CD4-positive, alpha-beta T cell treated with Interleukin-6 for 4 hours (primary cell): Measurements from ENCODE around the gene SENP6.
"Not testable (repeated sequence)": the region's sequence is repeated elsewhere in the genome, so short reads cannot be mapped to it uniquely, and the experiment has no call there.

Experiments used
- DNase-seq: peaks from one replicate; pipeline ENCODE4 v3.0.0-alpha.2; 2020; ENCODE audit warnings: mixed read lengths

Gene SENP6

DNA sequence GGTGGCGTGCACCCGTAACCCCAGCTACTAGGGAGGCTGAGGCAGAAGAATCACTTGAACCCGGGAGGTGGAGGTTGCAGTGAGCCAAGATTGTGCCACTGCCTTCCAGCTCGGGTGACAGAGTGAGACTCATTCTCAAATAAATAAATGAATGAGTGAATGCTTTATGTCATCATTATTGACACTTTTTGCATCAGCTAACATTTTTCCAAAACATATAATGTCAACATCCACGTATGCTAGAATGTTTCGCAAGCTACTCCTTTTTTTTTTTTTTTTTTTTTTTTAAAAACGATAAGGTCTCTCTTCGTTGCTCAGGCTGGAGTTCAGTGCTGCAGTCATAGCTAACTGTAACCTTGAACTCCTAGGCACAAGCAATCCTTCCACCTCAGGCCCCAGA lies 72.2 kb downstream of the SENP6 start:
- no peak for DNase-seq

DNA sequence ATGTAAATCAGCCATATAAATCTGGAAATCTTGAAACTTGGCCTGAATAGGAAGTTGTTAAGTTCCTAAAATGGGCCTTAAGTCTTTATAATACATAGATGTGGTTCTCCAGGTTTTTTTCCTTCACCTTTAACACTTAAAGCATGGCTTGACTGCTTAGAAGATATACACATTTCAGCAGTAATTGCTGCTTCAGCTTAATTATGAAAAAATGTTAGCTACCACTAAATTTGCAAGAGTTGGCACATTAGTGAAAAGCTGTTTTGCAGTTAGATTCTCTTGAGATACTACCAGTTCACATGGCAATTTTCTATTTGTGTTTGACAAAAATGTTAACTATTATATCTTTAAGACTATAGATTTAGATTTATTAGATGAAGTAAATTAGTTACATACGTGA lies 74.7 kb downstream of the SENP6 start:
- no peak for DNase-seq

DNA sequence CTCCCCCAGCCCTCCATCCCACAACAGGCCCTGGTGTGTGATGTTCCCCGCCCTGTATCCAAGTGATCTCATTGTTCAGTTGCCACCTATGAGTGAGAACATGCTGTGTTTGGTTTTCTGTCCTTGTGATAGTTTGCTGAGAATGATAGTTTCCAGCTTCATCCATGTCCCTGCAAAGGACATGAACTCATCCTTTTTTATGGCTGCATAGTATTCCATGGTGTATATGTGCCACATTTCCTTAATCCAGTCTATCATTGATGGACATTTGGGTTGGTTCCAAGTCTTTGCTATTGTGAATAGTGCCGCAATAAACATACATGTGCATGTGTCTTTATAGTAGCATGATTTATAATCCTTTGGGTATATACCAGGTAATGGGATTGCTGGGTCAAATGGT lies 80.9 kb downstream of the SENP6 start:
- DNase-seq = not testable (repeated sequence)

DNA sequence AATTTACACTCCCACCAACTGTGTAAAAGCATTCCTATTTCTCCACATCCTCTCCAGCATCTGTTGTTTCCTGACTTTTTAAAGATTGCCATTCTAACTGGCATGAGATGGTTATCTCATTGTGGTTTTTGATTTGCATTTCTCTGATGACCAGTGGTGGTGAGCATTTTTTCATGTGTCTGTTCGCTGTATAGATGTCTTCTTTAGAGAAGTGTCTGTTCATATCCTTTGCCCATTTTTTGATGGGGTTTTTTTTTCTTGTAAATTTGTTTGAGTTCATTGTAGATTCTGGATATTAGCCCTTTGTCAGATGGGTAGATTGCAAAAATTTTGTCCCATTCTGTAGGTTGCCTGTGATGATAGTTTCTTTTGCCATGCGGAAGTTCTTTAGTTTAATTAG lies 81.3 kb downstream of the SENP6 start:
- DNase-seq = not testable (repeated sequence)

DNA sequence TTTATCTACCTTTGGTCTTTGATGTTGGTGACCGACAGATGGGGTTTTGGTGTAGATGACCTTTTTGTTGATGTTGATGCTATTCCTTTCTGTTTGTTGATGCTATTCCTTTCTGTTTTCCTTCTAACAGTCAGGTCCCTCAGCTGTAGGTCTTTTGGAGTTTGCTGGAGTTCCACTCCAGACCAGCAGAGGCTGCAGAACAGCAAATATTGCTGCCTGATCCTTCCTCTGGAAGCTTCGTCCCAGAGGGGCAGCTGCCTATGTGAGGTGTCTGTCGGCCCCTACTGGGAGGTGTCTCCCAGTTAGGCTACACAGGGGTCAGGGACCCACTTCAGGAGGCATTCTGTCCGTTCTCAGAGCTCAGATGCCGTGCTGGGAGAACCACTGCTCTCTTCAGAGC lies 85.9 kb downstream of the SENP6 start:
- not testable (repeated sequence) for DNase-seq

DNA sequence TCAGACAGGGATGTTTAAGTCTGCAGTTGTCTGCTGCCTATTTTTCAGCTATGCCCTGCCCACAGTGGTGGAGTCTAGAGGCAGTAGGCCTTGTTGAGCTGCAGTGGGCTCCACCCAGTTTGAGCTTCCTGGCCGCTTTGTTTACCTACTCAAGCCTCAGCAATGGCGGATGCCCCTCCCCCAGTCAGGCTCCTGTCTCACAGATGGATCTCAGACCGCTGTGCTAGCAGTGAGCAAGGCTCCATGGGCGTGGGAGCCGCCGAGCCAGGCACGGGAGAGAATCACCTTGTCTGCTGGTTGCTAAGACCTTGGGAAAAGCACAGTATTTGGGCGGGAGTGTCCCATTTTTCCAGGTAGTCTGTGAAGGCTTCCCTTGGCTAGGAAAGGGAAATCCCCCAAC lies 86.3 kb downstream of the SENP6 start:
- DNase-seq = not testable (repeated sequence)

DNA sequence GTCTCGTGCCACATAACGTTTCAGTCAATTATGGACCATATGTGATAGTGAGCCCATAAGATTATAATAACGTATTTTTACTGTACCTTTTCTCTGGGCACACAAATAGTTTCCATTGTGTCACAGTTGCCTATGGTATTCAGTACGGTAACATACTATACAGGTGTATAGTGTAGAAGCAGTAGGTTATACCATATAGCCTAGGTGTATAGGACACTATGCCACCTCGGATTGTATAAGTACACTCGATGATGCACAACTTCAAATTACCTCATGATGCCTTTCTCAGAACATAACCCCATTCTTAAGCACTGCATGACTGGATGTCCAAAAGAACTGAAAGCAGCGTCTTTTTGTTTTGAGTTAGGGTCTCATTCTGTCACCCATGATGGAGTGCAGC lies 87.9 kb downstream of the SENP6 start:
- DNase-seq = no peak

DNA sequence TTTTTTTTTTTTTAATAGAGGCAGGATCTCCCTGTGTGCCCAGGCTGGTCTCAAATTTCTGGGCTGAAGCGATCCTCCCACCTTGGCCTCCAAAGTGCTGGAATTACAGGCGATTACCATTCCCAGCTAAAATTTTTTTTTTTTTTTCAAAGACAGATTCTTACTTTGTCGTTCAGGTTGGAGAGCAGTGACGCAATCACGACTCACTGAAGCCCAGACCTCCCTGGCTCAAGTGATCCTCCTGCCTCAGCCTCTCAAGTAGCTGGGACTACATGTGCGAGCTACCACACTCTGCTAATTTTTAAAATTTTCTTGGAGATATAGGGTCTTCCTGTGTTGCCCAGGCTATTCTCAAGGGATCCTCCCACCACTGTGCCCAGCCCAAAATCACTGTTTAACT lies 89.3 kb downstream of the SENP6 start:
- DNase-seq = no peak

DNA sequence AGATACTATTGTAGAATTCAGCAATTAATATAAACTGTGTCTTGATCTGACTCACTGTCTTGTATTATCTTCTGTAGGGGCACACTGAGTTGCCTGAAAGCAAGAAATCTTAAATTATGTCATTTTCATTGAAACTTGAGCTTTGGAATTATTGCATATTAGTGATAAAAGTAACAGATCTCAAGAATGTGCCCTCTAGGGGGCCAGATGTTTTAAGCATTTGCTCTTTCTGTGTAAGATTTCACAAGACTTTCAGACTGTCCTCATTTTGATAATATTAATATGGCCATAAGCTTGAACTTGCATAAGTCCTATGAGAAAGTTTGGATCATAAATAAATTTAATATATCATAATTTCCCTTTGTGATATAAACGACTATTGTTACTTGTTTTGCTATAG lies 91.9 kb downstream of the SENP6 start:
- DNase-seq = no peak

DNA sequence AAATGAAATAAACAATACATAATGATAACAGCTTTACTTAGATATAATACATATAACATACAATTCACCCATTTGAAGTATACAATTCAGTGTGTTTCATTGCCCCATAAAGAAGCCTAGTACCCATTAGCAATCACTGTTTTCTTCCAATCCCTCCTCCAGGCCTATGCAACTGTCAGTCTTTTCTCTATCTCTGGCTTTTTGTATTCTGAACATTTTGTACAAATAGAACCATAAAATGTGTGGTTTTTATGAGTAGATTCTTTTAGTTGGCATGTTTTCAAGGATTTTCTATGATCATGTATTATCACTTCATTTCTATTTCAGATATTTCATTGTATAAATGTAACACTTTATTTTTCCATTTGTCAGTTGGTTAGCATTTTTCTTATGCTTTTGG lies 92.7 kb downstream of the SENP6 start:
- DNase-seq = no peak

DNA sequence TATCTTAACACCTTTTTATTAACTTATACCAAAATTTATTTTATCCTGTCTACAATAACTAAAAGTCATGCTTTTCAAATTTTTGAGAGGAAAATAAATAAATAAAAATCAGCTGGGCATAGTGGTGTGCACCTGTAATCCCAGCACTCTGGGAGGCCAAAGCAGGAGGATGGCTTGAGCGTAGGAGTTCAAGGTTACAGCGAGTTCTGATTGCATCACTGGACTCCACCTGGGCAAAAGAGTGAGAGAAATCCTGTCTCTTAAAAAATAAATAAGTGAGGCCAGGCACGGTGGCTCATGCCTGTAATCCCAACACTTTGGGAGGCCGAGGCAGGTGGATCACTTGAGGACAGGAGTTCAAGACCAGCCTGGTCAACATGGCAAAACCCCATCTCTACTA lies 106.7 kb downstream of the SENP6 start:
- DNase-seq = not testable (repeated sequence)

DNA sequence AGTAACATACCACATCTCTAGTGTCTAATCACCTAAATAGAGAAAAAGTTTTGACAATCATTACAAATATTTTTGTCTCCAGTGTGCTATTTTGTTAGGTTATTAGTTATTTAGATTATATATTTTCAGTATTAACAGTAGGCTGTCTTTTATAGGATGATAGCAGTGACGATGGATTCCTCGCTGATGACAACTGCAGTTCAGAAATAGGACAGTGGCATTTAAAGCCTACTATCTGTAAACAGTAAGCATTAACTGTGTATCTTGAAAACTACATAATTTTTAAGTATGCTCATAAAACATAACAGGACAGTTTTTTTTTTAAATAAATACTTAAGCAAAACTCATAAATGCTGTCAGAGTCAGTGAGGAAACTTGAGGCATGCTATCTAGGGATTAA lies 109.5 kb downstream of the SENP6 start:
- DNase-seq = no peak

DNA sequence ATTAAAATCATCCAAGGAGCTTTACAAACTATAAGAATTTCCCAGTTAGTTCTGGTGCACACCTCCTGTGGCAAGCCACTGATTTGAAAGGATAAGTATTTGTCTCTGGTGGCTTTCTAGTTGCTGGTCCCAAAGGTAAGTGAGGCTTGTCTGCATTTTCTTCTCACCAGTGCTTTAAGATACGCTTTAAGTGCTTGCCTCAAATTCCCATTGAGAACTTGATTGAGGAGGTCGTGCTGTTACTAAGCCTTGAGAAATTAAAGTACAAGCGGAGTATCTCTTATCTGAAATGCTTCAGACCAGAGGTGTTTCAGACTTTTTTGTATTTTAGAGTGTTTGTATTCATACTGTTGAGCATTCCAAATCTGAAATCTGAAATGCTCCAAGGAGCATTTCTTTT lies 117.5 kb downstream of the SENP6 start:
- DNase-seq = no peak

DNA sequence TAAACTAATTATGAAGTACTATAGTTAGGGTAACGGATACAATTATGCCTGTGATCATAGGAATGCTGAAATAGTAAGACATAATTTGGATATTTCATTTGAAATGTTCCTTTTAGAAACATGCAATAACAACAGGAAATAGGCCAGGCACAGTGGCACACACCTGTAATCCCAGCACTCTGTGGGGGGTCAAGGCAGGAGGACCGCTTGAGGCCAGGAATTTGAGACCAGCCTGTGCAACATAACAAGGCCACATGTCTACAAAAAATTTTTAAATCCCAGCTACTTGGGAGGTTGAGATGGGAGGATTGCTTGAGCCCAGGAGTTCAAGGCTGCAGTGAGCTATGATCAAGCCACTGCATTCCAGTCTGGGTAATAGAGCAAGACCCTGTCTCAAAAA lies 121.7 kb downstream of the SENP6 start:
- no peak for DNase-seq

DNA sequence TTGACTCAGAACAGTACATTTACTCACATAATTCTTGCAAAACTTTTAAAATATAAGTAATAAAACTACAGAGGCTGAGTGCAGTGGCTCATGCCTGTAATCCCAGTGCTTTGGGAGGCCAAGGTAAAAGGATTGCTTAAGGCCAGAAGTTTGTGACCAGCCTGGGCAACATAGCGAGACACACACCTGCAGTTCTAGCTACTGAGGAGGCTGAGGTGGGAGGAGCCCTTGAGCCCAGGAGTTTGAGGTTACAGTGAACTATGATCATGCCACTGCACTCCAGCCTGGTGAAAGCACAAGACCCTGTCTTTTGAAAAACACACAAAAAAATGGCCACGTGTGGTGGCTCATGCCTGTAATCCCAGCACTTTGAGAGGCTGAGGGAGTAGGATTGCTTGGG lies 125.5 kb downstream of the SENP6 start:
- DNase-seq = no peak

DNA sequence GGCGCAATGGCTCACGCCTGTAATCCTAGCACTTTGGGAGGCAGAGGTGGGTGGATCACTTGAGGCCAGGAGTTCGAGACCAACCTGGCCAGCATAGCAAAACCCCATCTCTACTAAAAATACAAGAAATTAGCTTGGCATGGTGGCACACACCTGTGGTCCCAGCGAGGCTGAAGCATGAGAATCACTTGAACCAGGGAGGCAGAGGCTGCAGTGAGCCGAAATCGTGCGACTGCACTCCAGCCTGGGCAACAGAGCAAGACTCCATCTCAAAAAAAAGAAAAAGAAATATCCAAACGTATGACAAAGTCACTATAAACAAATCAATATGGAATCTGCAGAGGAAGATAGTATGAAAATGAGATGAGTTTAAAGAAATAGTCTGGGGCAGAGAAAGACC lies 129.3 kb downstream of the SENP6 start:
- DNase-seq = not testable (repeated sequence)

DNA sequence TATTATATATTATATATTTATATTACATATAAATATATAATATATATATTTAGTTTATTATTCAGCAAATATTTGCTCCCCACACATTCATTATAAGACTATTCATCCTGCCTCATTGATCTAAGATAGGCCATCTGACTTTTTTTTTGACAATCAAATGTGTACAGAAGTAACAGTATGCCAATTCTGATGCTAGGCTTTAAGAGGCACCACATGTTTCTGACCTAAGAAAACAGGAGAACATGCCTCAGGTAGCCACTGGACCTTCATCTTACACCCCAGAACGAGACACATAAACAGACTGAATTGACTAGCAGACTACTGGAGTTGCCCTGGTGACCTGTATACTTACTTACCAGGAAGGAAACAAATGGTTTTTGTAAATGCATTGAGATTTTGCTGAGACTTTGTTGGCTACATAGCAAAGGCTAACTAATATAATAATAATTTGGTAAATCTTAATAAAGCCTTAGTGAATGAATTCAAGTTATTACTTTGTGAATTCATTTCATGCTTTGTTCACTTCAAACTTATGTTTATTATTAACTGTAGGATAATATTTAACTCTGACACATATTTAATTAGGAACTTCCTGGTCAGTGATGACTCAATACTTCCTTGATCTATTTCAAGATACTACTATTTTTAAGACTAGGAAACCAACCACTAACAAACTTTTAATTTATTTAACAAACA lies 134.0 kb downstream of the SENP6 start:
- no peak for DNase-seq

DNA sequence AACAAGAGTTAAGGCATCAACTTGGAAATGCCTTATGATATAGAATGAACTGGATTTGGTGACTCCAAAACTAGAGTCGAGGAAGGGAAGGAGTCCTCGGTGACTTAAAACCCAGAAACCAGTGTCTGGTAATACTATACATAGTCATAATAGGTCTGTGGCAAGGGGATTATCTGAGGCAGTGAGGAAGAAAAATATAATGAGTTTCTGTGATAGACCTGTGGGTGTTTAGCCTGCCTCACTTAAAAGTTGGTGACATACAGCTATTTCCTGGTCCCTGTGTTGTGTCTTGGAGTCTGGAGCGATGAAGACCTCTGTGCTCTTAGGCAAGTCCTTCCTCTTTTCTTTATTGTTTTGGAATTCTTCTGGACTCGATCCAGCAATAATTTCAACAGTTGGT lies 142.3 kb downstream of the SENP6 start:
- no peak for DNase-seq

DNA sequence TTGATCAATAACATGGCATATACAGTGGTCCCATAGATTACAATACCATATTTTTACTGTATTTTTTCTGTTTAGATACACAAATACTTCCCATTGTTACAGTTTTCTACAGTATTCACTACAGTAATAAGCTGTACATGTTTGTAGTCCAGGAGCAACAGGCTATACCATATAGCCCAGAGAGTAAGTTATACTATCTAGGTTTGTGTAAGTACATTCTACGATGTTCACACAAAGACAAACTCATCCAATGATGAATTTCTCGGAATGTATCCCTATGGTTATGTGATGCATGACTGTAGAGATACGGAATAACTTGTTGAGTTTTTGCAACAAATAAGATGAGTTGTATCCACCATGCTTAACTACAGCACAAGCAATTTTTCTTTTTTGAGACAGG lies 143.7 kb downstream of the SENP6 start:
- DNase-seq = no peak

DNA sequence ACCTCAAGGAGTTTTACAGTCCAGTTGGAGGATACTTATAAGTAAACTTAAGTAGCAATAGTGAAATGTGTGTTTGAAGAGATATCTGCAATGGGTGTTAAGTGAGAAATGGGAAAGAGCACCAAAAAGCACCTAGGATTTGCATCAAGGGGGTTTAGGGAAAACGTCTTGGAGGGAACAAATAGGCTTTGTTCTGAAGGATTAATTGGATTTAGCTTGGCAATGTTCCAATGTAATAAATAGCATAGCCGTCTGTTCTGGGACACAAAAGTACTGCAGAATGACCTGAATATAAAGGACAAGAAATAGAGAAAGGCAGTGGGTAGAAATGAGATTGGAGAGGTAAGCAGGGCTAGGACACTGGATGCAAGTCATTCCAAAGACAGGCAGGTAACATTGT lies 144.5 kb downstream of the SENP6 start:
- no peak for DNase-seq

DNA sequence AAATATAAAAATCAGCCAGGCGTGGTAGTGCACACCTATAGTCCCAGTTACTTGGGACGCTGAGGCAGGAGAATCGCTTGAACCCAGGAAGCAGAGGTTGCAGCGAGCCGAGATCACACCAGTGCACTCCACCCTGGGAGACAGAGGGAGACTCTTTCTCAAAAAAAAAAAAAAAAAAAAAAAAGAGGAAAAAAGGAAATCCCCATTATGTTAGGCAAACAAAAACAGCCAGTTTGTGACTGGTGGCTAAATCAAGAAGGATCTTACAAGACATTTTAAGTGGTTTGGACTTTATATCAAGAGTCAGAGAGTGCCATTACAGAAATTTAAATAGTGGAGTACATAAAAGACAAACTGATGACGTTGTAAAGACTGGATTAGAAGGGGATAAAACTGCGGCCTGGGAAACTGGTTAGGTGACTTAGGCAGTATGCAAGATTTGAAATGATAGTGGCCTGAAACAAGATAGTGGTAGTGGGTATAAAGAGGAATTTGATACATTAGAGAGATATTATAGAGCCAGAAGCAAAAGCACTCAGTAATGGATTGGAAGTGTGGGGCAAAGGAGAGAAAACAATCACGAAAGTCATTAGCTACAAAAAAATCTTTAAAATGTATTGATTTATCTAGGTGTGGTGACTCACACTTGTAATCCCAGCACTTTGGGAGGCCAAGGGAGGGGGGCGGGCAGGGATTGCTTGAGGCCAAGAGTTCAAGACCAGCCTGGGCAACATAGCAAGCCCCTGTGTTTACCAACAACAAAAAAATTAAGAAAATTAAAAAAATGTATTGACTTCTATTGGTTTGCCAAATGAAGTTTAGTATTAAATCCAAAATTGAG lies 145.7 kb downstream of the SENP6 start:
- DNase-seq = no peak

DNA sequence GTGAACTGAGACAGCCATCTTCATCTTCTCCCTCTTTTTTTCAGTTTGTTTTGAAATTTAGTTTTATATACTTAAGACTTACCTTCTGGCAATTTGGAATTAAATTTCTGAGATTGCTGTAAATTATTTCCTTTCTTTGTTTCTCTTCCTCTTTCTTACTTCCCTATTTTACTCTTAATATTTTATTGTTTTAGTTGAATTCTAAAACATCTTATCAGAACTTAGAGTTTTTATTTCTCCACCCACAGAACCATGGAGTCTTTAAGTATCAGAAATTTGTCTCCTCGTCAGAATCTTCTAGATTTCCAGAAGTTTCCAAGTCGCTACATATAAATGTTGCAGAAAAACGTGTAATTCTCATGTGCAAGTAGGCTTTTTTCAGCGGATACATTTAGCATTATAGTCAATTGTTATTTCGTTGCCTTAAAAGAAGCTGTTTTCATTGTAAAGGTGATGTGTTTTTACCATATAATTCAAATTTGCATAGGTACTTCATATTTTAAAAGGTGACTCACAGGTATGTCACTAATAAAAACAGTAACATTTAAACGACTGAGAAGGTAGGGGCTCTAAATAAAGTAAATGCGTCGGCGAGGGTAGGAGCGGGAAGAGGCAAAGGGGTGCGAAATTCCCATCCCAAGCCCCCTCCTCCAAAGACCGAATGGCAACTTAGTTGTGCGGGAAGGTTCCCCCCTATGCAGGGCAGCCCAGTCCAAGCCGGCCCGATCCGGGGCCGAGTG lies 146.5 kb downstream of the SENP6 start:
- DNase-seq = no peak

DNA sequence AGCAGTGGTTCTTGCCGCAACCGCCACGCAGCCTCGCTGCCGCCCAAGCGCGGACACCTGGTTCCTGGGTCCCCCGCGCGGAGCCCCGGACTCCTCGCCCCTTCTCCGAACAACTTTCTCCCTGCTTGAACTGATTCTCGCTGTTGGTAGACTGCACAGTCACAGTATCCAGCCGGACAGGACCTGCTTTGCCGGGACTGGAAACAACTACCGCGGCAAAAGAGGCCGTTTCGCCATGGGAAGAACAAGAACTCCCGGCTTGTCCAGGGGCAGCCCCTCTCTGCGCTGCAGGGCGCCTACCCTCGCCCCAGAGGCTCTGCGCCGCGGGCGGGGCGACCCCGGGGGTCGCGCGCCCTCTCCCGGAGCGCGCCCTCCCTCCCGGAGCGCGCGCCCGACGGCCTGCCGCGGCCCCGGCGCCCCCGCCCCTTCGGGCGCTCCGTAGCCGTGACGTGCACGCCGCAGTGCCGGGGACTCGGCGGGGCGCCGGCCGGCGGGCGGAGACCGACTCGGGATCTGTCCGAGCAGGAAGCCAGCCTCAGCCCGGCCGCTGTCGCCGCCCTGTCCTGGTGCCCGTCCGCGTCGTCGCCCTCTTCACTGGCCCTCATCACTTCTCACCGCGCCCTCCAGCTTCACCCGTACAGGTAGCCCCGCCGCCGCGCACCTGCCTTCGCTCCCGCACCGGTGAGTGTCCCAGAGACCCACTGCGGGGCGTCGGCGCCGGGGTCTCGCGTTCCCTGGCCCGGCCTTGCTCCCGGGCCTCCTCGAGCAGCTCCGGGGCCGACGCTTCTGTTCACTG lies 147.3 kb downstream of the SENP6 start, which contains the start of gene MYO6:
TSS of gene MYO6 (plus strand) at position 497 of the 796 bp plus-strand sequence. CDS start 68,309 bp downstream, outside the sequence.
- peak; percentile 40 for DNase-seq
